B cell (primary cell): Measurements from ENCODE around the gene LRRC2. TPM values are rescaled to one million over a fixed set of nuclear protein-coding genes. Genes with fewer than 3 reads are reported as not detected.

Experiments
- ATAC-seq: fragments of 200-7000 bp; cut with Tn5 transposase; one replicate; pipeline ENCODE4 v1.10.0; 2021; ENCODE audit warnings: low read depth, mild to moderate bottlenecking, moderate number of reproducible peaks, moderate library complexity
- CTCF ChIA-PET: fragments of 350-600 bp; sonication (Branson Sonifier 250); formaldehyde crosslinking; loops from one replicate; lab custom pipeline; 2021; ENCODE audit warnings: antibody characterized with exemption, inconsistent platforms; lab: Charles Lee
- POLR2A ChIA-PET: fragments of 350-600 bp; sonication (Branson Sonifier 250); formaldehyde crosslinking; loops from one replicate; lab custom pipeline; 2021; ENCODE audit warnings: antibody characterized with exemption; lab: Charles Lee
- DNase-seq: peaks from one replicate; pipeline ENCODE4 v3.0.0; 2013
- H2AFZ ChIP-seq: 2 replicates; pipeline ENCODE4 v1.6.1; 2012; ENCODE audit warnings: mild to moderate bottlenecking, low read depth, low read length; ENCODE audit not compliant: insufficient read depth, poor library complexity, severe bottlenecking
- H3K27ac ChIP-seq, 2 donors: 1 replicate in 1 of 2; 2 replicates in 1 of 2; pipeline ENCODE4 v1.5.1; 2012 to 2013; ENCODE audit warnings: low read length in 2 of 2, mild to moderate bottlenecking in 2 of 2, moderate library complexity in 1 of 2
- H3K27me3 ChIP-seq, 4 experiments: fragments of 200-600 bp in 1 of 4; sonication (generic) in 1 of 4; replicated peaks in 1 of 4; 1 replicate in 2 of 4; 2 replicates in 2 of 4; pipeline versions ENCODE4 v1.6.1 to v1.7.0; 2013 to 2016; ENCODE audit warnings: low read length in 3 of 4, mild to moderate bottlenecking in 2 of 4, mixed read lengths in 1 of 4, moderate library complexity in 1 of 4; ENCODE audit not compliant: insufficient read depth in 4 of 4, control insufficient read depth in 3 of 4; ENCODE audit errors: control extremely low read depth in 1 of 4
- H3K36me3 ChIP-seq, 2 experiments: replicated peaks in 1 of 2; 1 replicate in 1 of 2; 2 replicates in 1 of 2; pipeline versions ENCODE4 v1.6.1 to v1.7.1; 2013; ENCODE audit warnings: low read length in 1 of 2; ENCODE audit not compliant: insufficient read depth in 2 of 2, control insufficient read depth in 1 of 2; ENCODE audit errors: control extremely low read depth in 1 of 2, extremely low read depth in 1 of 2
- H3K4me1 ChIP-seq, 2 donors: fragments of 200-600 bp in 1 of 2; sonication (generic) in 1 of 2; 1 replicate in 1 of 2; 2 replicates in 1 of 2; pipeline versions ENCODE4 v1.5.1 to v1.6.1; 2013 to 2017; ENCODE audit warnings: low read length in 2 of 2; ENCODE audit not compliant: control insufficient read depth in 2 of 2, insufficient read depth in 2 of 2
- H3K4me2 ChIP-seq: replicated peaks from 2 replicates; pipeline ENCODE3; 2012; ENCODE audit warnings: mild to moderate bottlenecking, low read depth, low read length; ENCODE audit not compliant: poor library complexity, severe bottlenecking
- H3K4me3 ChIP-seq, 5 experiments: fragments of 200-600 bp in 1 of 5; sonication (generic) in 1 of 5; 1 replicate in 3 of 5; 2 replicates in 2 of 5; pipeline versions ENCODE4 v1.5.1 to v1.7.0; 2011 to 2016; ENCODE audit warnings: low read length in 4 of 5, mild to moderate bottlenecking in 4 of 5, low read depth in 2 of 5, control low read depth in 1 of 5, moderate library complexity in 1 of 5; ENCODE audit not compliant: insufficient read depth in 1 of 5; ENCODE audit errors: control extremely low read depth in 1 of 5, extremely low read depth in 1 of 5
- H3K79me2 ChIP-seq: fragments of 200-600 bp; sonication (generic); one replicate; pipeline ENCODE4 v1.6.0; 2016; ENCODE audit warnings: low read length; ENCODE audit not compliant: control insufficient read depth, insufficient read depth
- H3K9ac ChIP-seq: fragments of 200-600 bp; sonication (generic); 2 replicates; pipeline ENCODE4 v1.6.1; 2017; ENCODE audit warnings: mild to moderate bottlenecking, low read length, moderate library complexity
- H3K9me3 ChIP-seq, 3 donors: one replicate each; pipeline versions ENCODE4 v1.6.1 to v1.7.1; 2013; ENCODE audit warnings: low read length in 2 of 3; ENCODE audit not compliant: control insufficient read depth in 2 of 3, insufficient read depth in 1 of 3; ENCODE audit errors: control extremely low read depth in 1 of 3
- H4K20me1 ChIP-seq: 2 replicates; pipeline ENCODE4 v1.6.0; 2012; ENCODE audit warnings: mild to moderate bottlenecking, low read length; ENCODE audit not compliant: insufficient read depth, control insufficient read depth, poor library complexity, severe bottlenecking
- H3K27ac Mint-ChIP-seq: one replicate; pipeline ENCODE4 v1.8.0; 2021; ENCODE audit warnings: mixed read lengths
- H3K27me3 Mint-ChIP-seq: one replicate; pipeline ENCODE4 v1.8.0; 2021; ENCODE audit warnings: mixed read lengths
- H3K4me1 Mint-ChIP-seq: one replicate; pipeline ENCODE4 v1.8.0; 2021; ENCODE audit warnings: mixed read lengths
- H3K4me3 Mint-ChIP-seq: one replicate; pipeline ENCODE4 v1.8.0; 2021; ENCODE audit warnings: mixed read lengths
- H3K9me3 Mint-ChIP-seq: one replicate; pipeline ENCODE4 v1.8.0; 2022; ENCODE audit warnings: mixed read lengths; ENCODE audit not compliant: insufficient read depth
- EZH2 ChIP-seq: IDR thresholded peaks from 2 replicates; pipeline ENCODE4 v1.6.1; 2012; ENCODE audit warnings: borderline replicate concordance, low read depth, mild to moderate bottlenecking, moderate library complexity, low read length; ENCODE audit not compliant: insufficient read depth, poor library complexity, severe bottlenecking
- WGBS: methylation state at CpG from one replicate; pipeline ENCODE4 v1.1.5; 2013; ENCODE audit warnings: missing lambda C conversion rate; ENCODE audit not compliant: insufficient coverage; 5-methylcytosine and 5-hydroxymethylcytosine counted together
- intact Hi-C: fragments of 100-400 bp; cut with micrococcal nuclease; formaldehyde crosslinking; loops from one replicate; pipeline ENCODE4 v1.10.0; 2022
- polyA plus RNA-seq: library from polyadenylated mRNA; depleted of rRNA; stranded (reverse); fragments of >200 nt; gene quantifications from 2 replicates; pipeline ENCODE4 v1.2.3, GENCODE V29; 2012
- total RNA-seq, 2 donors: library from RNA; stranded (reverse); fragments of 120-200 nt in 1 of 2; gene quantifications; 1 replicate in 1 of 2; 2 replicates in 1 of 2; pipeline versions ENCODE4 v1.2.3 to v1.2.4, GENCODE V29; 2013 to 2022
- TF ChIP-seq, protein P1 (sequence below): fragments of 200-600 bp; IDR thresholded peaks from one replicate; pipeline ENCODE4 v1.8.0; 2022; ENCODE audit warnings: antibody characterized with exemption, mild to moderate bottlenecking

Gene LRRC2
- total and polyA plus RNA-seq, 2 donors (not counting 1 experiment from before 2014, with no cell fraction given) = 0.04 TPM; not detected in 1

DNA sequence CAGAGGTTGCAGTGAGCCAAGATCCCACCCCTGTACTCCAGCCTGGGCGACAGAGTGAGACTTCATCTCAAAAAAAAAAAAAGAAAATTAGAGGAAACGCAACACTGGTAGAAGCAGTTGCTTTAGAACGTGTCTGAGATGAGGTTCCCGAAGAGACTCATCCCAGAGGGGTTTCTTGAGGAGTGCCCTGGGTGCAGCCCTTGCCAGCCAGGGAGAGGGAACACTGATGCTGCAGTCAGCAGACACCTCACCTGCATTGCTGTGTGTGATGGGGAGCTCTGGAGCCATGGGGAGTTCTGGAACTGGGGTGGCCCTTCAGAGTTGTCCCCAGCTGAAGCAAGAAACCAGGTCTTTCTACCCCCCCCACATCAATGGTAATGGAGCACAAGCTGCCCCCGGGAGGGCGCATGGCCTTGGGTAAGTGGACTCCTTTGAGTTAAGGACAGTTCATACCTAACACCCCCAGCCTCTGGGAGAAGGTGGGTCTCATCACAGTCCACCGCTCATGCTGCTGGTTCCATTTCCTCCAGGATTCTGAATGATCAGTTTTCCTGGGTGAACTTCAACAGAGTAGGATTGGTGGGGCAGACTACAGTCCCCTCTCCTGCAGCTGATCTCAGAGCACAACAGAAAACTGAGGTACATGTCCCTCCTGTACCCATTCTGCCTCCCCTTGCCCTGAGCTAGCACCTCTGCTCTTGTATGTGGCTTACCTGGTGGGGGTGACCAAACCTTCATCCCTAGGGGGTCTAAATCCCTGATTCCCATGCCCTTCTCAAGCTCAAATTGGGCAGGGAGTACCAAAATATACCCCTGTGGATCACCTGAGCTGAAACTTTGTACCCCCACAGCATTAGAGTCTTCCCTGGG lies 18.7 kb upstream of the LRRC2 start:
- H3K27ac ChIP-seq = no peak overlapping the region
- H3K9me3 Mint-ChIP-seq = no peaks in the 10 kb centered on the region
- H3K4me2 ChIP-seq = no peak overlapping the region
- ChIA-PET POLR2A (no interaction called here), CTCF (no interaction called here)
- H3K9ac ChIP-seq = no peak overlapping the region
- TF ChIP-seq, protein P1, sequence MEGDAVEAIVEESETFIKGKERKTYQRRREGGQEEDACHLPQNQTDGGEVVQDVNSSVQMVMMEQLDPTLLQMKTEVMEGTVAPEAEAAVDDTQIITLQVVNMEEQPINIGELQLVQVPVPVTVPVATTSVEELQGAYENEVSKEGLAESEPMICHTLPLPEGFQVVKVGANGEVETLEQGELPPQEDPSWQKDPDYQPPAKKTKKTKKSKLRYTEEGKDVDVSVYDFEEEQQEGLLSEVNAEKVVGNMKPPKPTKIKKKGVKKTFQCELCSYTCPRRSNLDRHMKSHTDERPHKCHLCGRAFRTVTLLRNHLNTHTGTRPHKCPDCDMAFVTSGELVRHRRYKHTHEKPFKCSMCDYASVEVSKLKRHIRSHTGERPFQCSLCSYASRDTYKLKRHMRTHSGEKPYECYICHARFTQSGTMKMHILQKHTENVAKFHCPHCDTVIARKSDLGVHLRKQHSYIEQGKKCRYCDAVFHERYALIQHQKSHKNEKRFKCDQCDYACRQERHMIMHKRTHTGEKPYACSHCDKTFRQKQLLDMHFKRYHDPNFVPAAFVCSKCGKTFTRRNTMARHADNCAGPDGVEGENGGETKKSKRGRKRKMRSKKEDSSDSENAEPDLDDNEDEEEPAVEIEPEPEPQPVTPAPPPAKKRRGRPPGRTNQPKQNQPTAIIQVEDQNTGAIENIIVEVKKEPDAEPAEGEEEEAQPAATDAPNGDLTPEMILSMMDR = no peak
- no peaks in the 10 kb centered on the region for H3K9me3 ChIP-seq
- no peaks in the 10 kb centered on the region for H4K20me1 ChIP-seq
- H3K27ac Mint-ChIP-seq = no peak overlapping the region
- no peaks in the 10 kb centered on the region for H3K4me1 ChIP-seq
- H3K27me3 Mint-ChIP-seq = peaks cover 8% of the 10 kb centered on the region
- no peaks in the 10 kb centered on the region for H3K4me1 Mint-ChIP-seq
- intact Hi-C loops = no loop called here
- no peak for DNase-seq
- H3K4me3 Mint-ChIP-seq = no peak overlapping the region
- H3K4me3 ChIP-seq = no peak overlapping the region
- no peak for ATAC-seq
- peaks cover 0 to 11% (median 5%) of the 10 kb centered on the region in 4 experiments for H3K27me3 ChIP-seq
- H3K79me2 ChIP-seq = no peaks in the 10 kb centered on the region
- no peaks in the 10 kb centered on the region for H3K36me3 ChIP-seq
- no peak overlapping the region for H2AFZ ChIP-seq
- 90% methylated on average over 3 of the region's 7 CpGs for WGBS

DNA sequence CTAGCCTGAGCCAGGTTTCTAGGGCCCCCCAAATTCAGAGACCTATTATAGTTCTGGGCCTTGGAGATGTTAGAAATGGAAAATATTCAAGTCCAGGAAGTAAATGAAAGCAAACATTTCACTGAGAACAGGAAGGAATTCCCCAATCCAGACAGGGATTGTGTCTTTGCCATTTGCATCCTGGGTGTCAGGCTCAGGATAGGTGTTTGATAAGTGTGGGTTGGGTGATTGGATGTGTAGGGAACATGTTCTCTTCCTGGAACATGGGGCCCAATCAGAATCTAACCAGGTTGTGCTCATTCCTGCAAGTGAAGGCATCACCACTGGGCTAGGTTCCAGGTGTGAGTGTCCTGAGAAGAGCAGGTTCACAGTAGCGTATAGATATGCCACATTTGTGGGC lies 14.6 kb upstream of the LRRC2 start:
- H3K4me1 ChIP-seq = peaks cover 0 to 4% of the 10 kb centered on the region in 2 donors
- H2AFZ ChIP-seq = no peak overlapping the region
- no peak overlapping the region for H3K27ac Mint-ChIP-seq
- H3K27me3 ChIP-seq = peaks cover 0 to 17% (median 5%) of the 10 kb centered on the region in 4 experiments
- no peak overlapping the region for H3K27ac ChIP-seq
- H3K4me3 ChIP-seq = no peak overlapping the region
- no peak for ATAC-seq
- no peaks in the 10 kb centered on the region for H3K4me1 Mint-ChIP-seq
- no peaks in the 10 kb centered on the region for H4K20me1 ChIP-seq
- no peaks in the 10 kb centered on the region for H3K9me3 Mint-ChIP-seq
- H3K79me2 ChIP-seq = no peaks in the 10 kb centered on the region
- intact Hi-C loops = no loop called here
- no peak overlapping the region for H3K4me3 Mint-ChIP-seq
- 86% methylated on average over 1 of the region's 1 CpG for WGBS
- H3K4me2 ChIP-seq = no peak overlapping the region
- peaks cover 15% of the 10 kb centered on the region for H3K27me3 Mint-ChIP-seq
- CTCF ChIA-PET = no interaction called here
- no peaks in the 10 kb centered on the region for H3K36me3 ChIP-seq
- no peak for DNase-seq
- POLR2A ChIA-PET = no interaction called here
- no peaks in the 10 kb centered on the region for H3K9me3 ChIP-seq
- H3K9ac ChIP-seq = no peak overlapping the region
- TF ChIP-seq, protein P1 = no peak
- TF ChIP-seq EZH2 = no peak
